CD4-positive, alpha-beta T cell treated with Interleukin-1 beta for 1 hour (primary cell): ENCODE data around the gene LYL1.

ENCODE experiments used
- DNase-seq, 2 donors: peaks; one replicate each; pipeline ENCODE4 v3.0.0-alpha.2; 2020 to 2022

The LYL1 gene

DNA sequence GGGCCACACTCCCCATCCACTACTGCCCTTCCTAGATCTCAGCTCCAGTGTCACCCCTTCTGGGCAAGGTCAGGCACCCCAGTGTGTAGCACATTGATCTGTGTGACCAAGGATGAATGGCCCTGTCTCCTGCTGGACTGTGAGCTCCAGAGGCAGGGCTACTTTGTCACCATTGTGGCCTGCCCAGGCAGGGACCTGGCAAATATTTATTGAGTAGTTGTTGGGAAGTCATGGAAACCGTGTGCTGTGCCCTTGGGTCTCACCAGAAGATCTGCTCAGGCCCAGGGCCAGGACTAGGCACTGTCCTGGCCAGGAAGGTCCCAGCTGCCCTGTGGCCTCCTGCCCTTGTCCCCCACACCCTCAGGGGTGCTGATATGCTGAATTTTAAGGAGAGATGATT is 25.9 kb upstream of the LYL1 start:
- DNase-seq, result no peak

DNA sequence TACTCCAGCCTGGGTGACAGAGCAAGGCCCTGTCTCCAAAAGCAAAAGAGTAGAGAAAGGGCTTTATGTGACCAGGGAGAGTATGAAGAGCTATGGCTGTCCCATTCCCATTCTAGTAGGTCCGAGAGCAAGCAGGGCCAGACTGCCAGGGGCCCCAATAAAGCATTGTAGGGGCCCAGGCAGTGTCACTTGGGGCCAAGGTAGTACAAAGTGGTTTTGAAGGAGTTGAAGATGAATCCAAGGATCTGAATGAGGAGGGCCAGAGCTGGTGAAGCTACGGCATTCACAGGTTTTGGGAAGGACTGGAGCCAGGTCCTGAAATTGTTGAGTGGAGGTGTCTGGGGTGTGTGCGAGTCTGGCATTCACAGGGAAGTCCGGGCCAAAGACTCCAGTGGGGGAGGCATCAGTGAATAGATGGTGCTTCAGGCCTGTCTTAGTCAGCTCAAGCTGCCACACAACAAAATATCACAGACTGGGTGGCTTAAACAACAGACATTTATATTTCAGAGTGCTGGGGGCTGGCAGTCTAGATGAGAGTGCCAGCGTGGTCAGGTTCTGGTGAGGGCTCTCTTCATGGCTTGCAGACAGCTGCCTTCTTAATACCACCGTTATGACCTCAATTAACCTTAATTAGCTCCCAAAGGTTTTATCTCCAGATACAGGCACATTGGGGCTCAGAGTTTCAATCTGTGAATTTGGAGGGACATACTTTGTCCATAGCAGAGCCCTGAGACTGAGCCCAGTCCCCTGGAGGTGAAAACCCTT is 25.3 kb upstream of the LYL1 start:
- DNase-seq, result no peak

DNA sequence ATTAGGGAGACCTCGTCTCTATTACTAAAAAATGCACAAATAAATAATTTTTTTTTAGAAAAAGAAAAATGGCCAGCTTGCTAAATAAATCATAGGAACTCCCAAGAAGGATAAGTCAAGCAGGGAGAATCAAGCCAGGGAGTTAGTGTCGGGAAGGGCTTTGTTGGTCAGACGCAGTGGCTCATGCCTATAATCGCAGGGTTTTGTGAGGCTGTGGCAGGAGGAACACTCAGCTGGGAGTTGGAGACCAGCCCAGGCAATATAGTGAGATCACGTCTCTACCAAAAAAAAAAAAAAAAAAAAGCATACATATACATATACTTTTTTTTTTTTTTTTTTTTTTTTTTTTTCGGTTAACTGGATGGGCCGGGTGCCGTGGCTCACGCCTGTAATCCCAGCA is 24.4 kb upstream of the LYL1 start:
- DNase-seq, result no peak

DNA sequence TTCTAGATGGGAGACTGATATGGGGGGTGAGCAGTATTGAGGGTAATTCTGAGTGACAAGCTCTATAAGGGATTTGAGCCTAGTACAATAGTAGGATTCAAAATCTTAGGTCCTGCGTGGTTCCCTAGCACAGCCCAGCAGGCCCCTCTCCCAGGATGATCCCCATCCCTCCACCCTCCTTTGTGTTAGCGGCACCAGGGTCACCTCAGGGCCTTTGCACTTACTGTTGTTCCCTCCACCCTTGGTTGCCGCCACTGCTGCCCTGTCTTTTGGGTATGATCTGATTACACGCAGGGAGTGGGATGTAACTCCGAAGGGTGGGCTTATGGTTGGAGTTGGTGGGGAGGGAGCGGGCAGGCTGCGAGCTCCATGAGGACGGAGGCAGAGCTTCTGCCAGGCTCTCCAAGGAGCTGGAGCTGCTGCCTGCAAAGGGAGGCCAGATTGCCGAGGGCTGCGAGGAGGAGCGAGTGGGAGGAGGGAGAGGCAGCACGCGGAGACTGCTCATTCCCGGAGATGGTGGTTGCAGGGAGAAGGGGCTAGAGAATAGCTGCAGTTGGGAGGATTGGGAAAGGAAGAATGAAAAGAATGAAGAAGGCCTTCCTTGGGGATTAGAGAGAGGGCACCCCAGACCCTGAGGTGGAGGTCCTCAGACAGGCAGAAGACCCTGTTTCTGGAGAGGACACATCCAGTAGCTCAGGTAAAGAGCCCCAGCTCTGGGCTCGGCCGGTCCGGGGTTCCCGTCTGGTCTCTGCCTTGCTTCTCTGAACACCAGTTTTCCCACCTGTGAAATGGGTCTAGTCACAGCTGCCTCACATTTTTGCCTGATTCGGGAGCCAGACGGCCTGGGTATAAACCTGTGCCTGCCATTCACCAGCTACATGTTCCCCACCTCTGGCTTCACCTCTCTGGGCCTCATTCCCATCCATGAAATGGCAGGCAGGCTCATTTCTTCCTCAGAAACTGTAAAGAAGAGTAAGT is 20.6 kb upstream of the LYL1 start:
- DNase-seq, result no peak

DNA sequence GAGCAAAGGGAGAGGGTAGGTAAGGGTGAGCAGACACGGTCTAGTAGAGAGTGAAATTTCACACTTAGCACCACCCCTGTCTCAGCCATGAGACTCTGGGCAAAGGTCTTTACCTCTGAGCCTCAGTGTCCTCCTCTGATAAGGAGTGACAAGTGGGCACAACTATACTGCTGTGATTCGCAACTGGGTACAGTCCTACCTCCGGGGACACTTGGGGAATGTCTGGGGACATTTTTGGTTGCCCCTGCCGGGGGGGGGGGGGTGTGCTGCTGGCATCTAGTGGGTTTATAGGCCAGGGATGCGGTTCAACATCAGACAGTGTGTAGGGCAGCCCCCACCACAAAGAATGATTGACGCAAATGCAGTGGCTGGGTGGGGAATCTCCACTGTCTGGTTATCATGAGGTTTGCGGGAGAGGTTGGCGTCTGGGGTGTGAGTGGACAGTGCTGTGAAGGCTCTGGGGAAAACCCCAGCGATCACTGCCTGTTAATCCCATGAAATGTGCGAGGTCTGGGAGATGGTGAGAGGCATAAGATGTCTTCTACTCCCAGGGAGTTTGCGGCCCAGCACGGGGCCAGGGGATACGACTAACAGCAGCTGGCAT is 19.7 kb upstream of the LYL1 start:
- DNase-seq, result peak; percentile 22 to 36

DNA sequence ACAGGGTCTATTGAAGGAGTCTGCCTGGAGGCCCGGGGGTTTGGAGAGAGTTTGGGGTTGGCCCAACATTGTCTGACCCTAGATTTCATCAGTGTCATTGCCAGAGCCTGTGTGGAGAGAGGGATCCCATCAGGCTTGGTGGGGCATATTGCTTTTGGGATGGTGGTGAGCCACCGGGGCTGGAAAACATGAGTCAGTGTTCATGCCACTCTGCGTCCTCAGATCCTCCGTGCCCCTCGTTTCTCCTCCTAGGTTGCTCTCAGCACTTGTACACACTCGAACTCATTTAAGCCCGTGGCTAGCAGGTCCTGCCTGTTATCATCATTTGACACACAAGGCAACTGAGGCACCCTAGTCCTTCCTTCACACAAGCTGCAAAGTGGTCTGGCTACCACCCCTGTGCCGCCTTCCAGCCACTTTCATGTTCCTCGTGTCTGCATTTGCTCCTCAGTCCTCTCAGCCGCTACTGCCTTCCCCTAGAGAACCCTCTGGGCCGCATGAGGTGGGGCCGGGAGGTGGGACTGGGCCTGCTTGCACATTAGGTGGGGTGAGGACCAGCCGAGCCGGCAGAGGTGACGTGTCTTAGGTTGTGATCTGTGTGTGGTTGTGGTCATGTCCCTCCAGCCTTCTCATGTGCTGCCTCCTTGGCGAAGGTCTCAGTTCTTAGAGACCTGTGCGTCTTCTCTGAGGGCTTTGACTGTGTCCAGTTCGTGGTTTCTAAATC is 19.1 kb upstream of the LYL1 start:
- DNase-seq, result peak in 1 of 2 donors; percentile 29

DNA sequence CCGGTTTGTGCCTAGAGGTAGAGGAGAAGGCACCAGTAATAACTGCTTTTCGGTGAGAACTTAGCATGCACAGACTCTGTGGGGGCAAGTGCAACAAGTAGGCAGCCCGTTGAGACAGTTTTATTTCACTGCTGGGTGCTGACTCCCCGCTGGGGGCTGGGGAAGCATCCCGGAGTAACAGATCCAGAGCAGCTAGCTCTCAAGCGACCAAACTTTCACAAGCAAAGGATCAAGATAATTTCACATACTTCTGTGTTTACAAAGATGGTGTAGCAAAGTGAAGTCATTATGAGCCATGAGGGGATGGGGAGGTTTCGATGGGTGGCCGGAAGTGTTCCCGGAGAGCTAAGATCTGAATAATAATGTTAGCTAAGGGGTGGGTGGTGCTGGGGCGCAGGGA is 18.2 kb upstream of the LYL1 start:
- no peak for DNase-seq

DNA sequence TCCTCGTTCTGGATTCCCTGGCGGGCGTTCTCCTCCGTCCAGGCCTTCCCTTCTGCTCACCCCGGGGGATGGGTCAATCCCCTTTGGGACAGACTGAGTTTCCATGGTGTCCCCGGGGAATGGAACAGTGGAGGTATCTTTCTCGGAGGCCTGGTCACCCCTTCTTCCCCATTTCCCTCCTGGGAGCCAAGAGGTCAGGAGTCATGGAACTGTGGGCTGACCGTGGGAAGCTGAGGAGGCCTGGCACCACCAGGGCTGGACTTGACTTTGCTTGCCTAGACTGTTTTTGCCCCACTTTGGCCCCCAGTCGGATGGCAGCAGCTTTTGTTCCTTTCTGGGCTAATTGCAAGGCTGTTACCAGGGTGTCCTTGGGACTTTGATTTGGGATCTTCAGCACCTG is 17.4 kb upstream of the LYL1 start:
- DNase-seq, result no peak

DNA sequence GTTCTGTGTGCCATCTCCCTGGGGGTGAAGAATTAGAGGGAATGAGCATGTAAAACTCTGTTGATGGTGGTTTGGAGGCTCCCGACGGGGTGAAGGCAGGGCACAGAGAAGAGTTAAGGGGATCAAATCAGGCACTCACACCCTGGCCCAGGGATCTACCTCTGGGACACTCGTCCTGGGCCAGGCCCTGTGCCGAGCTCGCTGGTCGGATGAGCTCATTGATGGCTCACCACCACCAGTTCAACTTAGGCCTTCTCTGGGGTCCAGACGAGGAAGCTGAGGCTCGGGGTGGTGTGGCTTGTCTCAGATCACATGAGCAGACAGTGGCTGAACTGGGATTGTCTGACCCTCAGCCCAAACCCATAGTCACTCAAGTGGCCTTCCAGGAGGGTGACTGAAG is 17.0 kb upstream of the LYL1 start:
- no peak for DNase-seq

DNA sequence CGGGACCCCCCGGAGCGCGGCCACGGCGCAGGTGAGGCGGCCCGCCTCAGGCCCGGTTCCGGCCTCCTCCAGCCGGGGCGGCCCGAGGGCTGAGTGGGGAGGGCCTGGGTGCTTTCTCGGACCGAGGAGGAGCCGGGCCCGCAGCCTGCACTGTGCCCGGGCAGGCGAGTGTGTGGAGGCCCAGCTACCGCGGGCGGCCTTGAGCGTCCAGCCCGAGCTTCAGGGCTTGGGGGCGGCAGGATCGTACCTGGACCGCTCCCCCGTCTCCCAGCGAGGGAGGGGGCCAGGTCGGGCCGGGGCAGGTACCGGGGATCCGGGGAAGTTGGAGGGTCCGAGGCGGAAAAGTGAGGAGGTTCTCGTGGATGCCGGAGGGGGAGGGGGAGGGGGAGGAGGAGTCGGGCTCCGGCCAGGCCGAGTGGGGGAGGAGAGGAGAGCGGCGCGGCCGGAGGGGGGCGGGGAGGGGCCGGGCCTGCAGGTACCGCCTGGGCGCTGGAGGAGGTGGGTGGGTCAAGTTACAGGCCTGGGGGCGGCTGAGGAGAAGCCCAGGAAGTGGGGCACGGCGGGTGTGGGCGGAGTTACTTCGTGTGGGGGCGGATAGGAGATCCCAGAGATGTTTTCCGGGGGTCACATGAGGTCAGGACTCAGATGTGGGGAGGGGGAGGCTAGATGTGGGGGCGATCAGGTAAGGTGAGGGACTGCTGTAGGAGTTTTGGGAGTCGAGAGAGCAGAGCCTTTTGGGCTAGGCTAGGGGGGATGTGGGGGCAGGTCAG is 16.0 kb upstream of the LYL1 start:
- peak in 1 of 2 donors; percentile 23 for DNase-seq

DNA sequence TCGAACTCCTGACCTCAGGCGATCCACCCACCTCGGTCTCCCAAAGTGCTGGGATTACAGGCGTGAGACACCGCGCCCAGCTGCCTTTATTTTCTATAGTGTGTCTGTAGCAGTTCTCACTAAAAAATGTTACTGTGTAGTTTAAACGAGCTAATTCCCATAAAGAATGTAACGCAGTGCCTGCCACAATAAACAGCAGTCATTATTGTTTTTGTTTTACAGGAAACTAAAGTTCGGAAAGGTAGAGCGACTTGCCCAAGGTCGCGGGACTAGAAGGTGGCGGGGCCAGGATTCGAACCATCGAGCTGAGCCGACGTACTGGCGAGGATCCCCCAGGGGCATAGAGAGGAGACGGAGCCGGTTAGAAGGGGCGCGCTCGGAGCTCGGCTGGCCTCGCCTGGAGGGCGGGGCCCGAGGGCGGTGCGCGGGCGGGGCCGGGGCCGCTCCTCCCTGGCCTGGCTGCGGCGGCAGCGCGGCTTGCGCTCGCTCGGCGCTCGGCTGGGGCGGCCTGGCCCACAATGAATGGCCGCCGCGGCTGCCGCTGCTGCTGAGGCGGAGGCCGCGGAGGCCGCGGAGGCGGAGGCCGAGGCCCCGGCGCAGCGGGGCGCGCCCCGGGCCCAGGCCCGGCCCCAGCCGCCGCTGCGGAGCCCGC is 15.2 kb upstream of the LYL1 start, which contains the start of gene NACC1:
Gene NACC1 (plus strand): TSS at position 493 of the 652 bp plus-strand sequence. CDS start 16,944 bp downstream, outside the sequence.
- DNase-seq, result peak; percentile 91

DNA sequence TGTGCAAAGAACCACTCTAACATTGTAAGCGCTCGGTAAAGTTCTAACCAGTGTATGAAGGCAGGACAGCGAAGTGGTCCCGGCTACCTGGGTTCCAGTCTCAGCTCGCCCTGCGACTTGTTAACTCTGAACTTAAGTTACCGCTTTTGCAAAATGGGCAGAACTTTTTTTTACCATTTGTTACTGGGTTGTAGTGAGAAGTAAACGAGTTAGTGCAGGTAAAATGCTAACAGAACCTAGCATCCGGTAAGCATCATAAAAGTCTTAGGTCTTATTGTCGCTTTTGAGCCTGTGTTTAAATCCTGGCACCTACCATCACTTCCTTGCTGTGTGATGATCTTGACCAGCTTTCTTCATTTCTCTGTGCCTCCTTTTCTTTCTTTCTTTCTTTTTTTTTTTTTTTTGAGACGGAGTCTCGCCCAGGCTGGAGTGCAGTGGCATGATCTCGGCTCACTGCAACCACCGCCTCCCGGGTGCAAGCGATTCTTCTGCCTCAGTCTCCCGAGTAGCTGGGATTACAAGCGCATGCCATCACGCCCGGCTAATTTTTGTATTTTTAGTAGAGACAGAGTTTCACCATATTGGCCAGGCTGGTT is 14.6 kb upstream of the LYL1 start:
- DNase-seq, result no peak

DNA sequence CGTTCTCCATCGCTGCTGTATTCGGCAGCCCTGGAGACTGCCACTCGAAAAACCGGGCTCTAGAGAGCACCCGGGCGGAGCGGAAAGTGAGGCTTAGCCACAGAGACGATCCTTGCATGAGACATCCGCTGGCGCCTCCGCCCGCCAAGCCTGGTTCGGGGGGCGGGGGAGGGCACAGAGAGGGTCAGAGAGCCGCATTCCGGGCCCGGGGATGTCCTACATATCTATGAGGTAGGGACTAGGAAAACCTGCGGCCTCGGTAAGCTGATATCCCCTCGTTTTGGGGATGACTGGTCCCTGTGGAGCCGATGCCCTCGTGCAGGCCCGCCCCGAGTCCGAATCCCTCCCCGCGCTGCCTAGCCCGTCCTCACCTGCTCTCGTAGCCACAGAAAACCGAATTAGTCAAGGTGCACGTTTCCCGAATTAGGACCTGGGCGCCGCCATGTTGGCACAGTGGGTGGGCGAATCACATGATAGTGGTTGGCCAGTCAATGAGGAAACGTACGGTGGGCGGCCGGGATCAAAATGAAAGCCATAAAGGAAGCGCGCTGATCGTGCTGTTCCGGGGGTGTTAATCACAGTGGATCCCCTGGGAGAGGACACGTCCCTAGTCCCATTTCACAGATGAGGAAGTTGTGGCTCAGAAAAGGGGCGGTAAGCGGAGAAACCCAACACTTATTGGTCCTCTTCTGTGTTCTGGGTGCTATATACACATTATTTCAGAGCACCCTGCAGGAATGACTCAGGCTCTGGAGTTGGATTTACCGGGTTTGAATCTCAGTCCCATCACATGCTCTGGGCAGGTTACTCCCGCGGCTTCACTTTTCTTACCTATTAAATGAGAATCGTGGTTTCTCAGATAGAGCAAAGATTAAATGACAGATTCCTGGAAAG is 13.9 kb upstream of the LYL1 start, which contains the start of gene TRMT1:
Gene TRMT1 (minus strand): TSS at position 459 of the 894 bp plus-strand sequence. CDS start 341 bp downstream, at position 118.
- DNase-seq, result peak; percentile 86 to 89

DNA sequence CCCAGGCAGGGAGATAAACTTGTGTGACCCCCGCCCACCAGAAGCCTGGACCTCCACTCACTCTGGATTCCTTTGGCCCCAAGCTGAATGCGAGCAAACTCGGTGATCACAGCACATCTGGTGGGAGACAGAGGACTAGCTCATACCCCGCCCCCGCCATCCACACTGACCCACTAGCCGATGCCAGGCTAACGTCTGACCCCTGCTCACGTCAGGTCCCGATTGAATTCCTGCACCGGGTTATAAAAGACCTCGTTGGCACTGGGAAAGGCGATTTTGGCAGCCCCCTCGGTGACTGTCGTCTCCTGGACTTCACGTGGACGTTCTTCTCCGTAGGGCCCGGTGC is 13.3 kb upstream of the LYL1 start:
- no peak for DNase-seq

DNA sequence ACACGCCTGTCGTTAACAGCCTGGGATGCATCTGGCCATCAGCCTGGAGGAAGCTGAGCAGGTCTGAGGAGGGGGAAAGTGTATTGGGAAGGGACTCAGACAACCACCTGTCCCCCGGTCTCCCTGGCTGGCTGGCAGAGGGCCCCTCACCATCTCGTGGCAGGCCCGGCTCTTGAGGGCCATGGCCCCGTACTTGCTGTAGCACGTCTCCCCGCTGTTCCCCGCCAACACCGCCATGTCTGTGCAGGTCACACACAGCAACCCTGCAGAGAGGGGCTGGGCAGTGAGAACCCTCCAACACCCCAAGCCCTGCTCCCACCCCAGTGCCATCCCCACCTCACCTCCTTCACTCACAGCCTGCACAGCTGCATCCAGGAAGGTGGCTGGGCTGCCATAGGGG is 9.9 kb upstream of the LYL1 start:
- DNase-seq, result no peak

DNA sequence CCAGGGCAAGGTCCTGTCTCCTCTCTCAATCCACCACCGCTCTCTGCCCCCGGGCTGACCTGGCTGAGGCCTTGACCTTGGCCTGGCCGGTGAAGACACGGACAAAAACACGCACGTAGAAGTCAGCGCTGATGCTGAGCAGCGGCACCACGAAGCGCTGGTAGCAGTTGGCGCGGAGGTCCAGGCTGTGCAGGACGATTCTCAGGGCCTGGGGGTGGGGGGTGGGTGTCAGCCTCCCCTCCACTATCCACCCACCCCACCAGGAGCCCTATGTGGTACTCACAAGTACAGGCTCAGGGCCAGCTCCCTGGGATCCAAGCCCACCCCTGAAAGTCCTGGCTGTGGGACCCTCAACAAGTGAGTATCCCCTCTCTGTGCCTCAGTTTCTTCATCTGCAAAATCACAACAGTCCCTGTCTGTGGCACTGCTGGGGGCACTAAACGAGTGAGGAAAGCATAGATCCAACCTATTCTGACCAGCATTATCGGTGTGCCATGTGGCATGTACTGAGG is 7.5 kb upstream of the LYL1 start:
- no peak for DNase-seq

DNA sequence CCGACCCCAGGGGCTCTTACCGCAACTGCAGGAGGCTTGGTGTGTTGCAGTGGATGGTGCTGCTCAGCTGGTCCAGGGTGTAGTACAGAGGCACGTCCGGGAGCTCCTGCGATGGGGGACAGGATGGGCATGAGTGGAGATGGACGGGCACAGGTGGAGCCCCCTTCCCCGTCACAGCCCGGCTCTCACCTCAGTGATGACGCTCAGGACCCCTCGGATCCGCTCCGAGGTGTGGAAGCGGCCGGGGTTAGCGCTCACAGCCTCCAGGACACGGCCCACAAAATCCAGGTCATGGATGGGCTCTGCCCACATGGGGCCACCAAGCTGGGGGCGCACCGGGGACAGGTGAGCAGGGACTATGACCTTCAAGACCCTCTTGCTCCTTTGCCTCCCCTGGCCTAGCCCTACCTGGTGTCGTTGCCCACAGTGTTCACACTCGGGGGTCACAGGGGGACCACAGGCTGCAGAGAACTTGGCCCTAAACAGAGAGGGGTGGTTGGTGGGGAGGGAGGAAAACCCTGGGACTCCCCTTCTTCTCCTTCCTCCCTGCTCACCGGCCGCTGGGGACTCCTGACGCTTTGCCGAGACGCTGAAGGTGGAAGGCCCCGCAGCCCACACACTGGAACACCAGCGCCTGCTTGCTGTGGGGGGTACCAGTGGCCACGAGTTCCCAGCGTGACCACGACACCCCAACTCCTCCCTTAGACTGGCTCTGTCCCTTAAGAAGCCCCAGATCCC is 6.9 kb upstream of the LYL1 start:
- DNase-seq, result no peak

DNA sequence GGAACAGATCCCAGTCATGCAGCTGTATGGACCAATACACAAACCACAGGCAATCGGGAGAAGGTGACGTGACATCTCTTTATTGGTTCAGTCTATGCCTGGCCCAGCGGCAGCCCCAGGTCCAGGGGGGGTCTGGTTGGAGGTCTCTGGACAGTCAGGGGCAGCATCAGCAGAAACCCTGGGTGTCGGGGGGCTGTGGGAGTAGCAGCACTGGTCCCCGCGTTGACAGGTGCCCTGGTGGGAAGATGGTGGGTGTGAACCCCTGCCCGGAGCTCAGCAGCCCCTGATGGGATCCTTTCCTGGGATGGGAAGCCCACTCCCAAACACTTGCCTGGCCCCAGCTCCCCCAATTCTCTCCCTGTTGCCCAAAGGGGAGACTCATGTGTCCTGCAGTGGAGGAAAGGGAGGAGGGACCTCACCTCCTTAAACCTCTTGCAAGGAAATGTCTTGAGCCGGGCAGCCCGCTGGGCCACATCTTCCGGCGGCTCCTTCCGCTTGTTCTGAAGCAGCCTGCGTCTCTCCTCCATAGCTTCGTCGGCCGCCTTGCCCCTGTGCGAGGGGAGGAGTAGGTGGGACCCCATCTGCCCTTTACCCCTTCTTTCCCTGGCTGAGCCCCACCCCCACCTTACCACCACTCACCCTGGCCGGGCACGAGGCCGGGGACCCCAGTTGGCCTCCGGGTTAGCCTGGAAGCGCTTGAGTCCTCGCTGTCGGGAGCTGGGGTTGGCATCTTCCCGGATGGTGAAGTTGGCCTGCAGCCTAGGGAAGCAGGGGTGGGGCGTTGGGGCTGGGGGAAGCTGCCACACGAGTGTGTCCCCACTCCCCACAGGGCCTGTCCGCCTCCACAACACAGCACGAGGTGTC is 2.4 kb upstream of the LYL1 start:
- peak in 1 of 2 donors; percentile 46 for DNase-seq
